PC-3 (cell line): ENCODE measurements around the gene AARS2. TPM values are rescaled to one million over a fixed set of nuclear protein-coding genes. Genes with fewer than 3 reads are reported as not detected.

Experiments
- ATAC-seq: fragments of 200-7000 bp; cut with Tn5 transposase; 2 replicates; pipeline ENCODE4 v1.9.1; 2020; ENCODE audit warnings: mild to moderate bottlenecking, moderate library complexity
- BruUV-seq: library from RNA; stranded (reverse); fragments of 400-500 nt; replicated peaks from 2 replicates; lab custom pipeline; 2021; lab: Mats Ljungman, UMichigan
- CTCF ChIA-PET: fragments of 300-600 bp; sonication (Branson Sonifier 250); formaldehyde crosslinking; loops from one replicate; lab custom pipeline; 2022; ENCODE audit warnings: antibody characterized with exemption; lab: Charles Lee
- POLR2A ChIA-PET: fragments of 300-600 bp; sonication (Branson Sonifier 250); formaldehyde crosslinking; loops from one replicate; lab custom pipeline; 2022; ENCODE audit warnings: antibody characterized with exemption; ENCODE audit not compliant: unreplicated experiment; lab: Charles Lee
- DNase-seq: peaks from one replicate; pipeline ENCODE4 v3.0.0-alpha.2; 2015
- H2AFZ ChIP-seq: fragments of 300-600 bp; sonication (generic); 2 replicates; pipeline ENCODE4 v1.6.0; 2016; ENCODE audit warnings: antibody characterized with exemption, low read length
- H3F3A ChIP-seq: fragments of 300-600 bp; sonication (generic); one replicate; pipeline ENCODE4 v1.6.0; 2017; ENCODE audit warnings: antibody characterized with exemption, low read length, control low read depth, mild to moderate bottlenecking; ENCODE audit not compliant: unreplicated experiment
- H3K27ac ChIP-seq: fragments of 300-600 bp; sonication (generic); 2 replicates; pipeline ENCODE4 v1.5.1; 2016; ENCODE audit warnings: mild to moderate bottlenecking, low read length
- H3K27me3 ChIP-seq: fragments of 300-600 bp; sonication (generic); 2 replicates; pipeline ENCODE4 v1.6.1; 2016; ENCODE audit warnings: low read length, mixed read lengths
- H3K36me3 ChIP-seq: fragments of 300-600 bp; sonication (generic); 2 replicates; pipeline ENCODE4 v1.6.1; 2016; ENCODE audit warnings: low read depth, mixed run types, low read length, mixed read lengths
- H3K4me1 ChIP-seq: fragments of 300-600 bp; sonication (generic); 2 replicates; pipeline ENCODE4 v1.5.1; 2016; ENCODE audit warnings: low read length; ENCODE audit not compliant: insufficient read depth
- H3K4me2 ChIP-seq: fragments of 300-600 bp; sonication (generic); 2 replicates; pipeline ENCODE4 v1.6.0; 2016; ENCODE audit warnings: low read length
- H3K4me3 ChIP-seq: fragments of 300-600 bp; sonication (generic); 2 replicates; pipeline ENCODE4 v1.5.1; 2016; ENCODE audit warnings: mild to moderate bottlenecking, low read length, mixed read lengths
- H3K79me2 ChIP-seq: fragments of 300-600 bp; sonication (generic); 2 replicates; pipeline ENCODE4 v1.6.1; 2017; ENCODE audit warnings: low read length, mixed read lengths
- H3K9ac ChIP-seq: fragments of 300-600 bp; sonication (generic); 2 replicates; pipeline ENCODE4 v1.6.0; 2016; ENCODE audit warnings: mild to moderate bottlenecking, low read length
- H3K9me2 ChIP-seq: fragments of 300-600 bp; sonication (generic); replicated peaks from 2 replicates; pipeline ENCODE4 v1.6.1; 2016; ENCODE audit warnings: mixed run types, low read length, mixed read lengths
- H3K9me3 ChIP-seq: fragments of 300-600 bp; sonication (generic); 2 replicates; pipeline ENCODE4 v1.6.1; 2016; ENCODE audit warnings: low read length, mixed read lengths
- H4K20me1 ChIP-seq: fragments of 300-600 bp; sonication (generic); 2 replicates; pipeline ENCODE4 v1.6.1; 2016; ENCODE audit warnings: low read length, mixed read lengths
- EZH2 ChIP-seq: fragments of 300-600 bp; sonication (generic); IDR thresholded peaks from one replicate; pipeline ENCODE4 v1.6.1; 2017; ENCODE audit warnings: antibody characterized with exemption, mild to moderate bottlenecking, low read length; ENCODE audit not compliant: unreplicated experiment
- EZH2phosphoT487 ChIP-seq: fragments of 300-600 bp; sonication (generic); IDR thresholded peaks from 2 replicates; pipeline ENCODE4 v1.6.1; 2018; ENCODE audit warnings: mild to moderate bottlenecking, antibody characterized with exemption, low read length, borderline replicate concordance
- intact Hi-C: fragments of 100-400 bp; cut with micrococcal nuclease; formaldehyde crosslinking; loops from 2 replicates; pipeline ENCODE4 v1.9.0; 2023
- total RNA-seq: library from RNA; depleted of rRNA; stranded (reverse); fragments of >200 nt; gene quantifications from 2 replicates; pipeline ENCODE4 v1.2.3, GENCODE V29; 2014
- TF ChIP-seq, protein P1 (sequence below): fragments of 300-600 bp; sonication (generic); conservative IDR thresholded peaks from 2 replicates; pipeline ENCODE4 v1.5.1; 2017; ENCODE audit warnings: antibody characterized with exemption, low read depth, mild to moderate bottlenecking, low read length

AARS2 gene
- total RNA-seq, 1 experiment from 2014 or later: 26.2 TPM

DNA sequence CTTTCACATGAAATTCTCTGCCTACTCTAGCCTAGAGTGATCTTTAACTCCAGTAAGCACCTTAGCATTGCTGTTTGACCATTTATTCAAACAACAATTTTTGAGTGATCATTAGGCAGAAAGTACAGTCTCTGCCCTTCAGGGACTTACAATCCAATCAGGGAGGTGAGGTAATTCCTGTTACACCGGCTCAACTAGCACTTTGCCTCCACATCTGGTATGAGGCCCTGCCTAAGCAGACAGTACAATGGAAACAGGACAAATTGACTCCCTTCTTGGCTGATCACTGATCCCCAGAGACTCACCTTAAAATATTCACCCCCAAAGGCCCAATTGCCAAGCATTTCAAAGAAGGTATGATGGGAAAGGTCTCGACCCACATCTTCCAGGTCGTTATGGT, 1.4 kb downstream of the AARS2 start:
- Histone ChIP-seq H4K20me1 (no peaks in the 10 kb centered on the region), H3K27me3 (no peaks in the 10 kb centered on the region; the same call in 1 of the 2 replicates), H3K36me3 (peaks cover 22% of the 10 kb centered on the region), H3K27ac (no peak overlapping the region), H3K4me2 (peak overlapping the region; percentile 86), H3K9me2 (no peaks in the 10 kb centered on the region), H2AFZ (no peak overlapping the region), H3F3A (no peaks in the 10 kb centered on the region), H3K79me2 (peaks cover 16% of the 10 kb centered on the region), H3K4me1 (peaks cover 6% of the 10 kb centered on the region), H3K9ac (no peak overlapping the region), H3K9me3 (no peaks in the 10 kb centered on the region), H3K4me3 (peak overlapping the region; percentile 88)
- DNase-seq (no peak), ATAC-seq (no peak)
- BruUV-seq: no TSS peak
- ChIA-PET CTCF (no interaction called here), POLR2A (no interaction called here)
- TF ChIP-seq EZH2: no peak
- TF ChIP-seq, protein P1, sequence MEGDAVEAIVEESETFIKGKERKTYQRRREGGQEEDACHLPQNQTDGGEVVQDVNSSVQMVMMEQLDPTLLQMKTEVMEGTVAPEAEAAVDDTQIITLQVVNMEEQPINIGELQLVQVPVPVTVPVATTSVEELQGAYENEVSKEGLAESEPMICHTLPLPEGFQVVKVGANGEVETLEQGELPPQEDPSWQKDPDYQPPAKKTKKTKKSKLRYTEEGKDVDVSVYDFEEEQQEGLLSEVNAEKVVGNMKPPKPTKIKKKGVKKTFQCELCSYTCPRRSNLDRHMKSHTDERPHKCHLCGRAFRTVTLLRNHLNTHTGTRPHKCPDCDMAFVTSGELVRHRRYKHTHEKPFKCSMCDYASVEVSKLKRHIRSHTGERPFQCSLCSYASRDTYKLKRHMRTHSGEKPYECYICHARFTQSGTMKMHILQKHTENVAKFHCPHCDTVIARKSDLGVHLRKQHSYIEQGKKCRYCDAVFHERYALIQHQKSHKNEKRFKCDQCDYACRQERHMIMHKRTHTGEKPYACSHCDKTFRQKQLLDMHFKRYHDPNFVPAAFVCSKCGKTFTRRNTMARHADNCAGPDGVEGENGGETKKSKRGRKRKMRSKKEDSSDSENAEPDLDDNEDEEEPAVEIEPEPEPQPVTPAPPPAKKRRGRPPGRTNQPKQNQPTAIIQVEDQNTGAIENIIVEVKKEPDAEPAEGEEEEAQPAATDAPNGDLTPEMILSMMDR: no peak
- no peak for TF ChIP-seq EZH2phosphoT487
- intact Hi-C loops: no loop called here

DNA sequence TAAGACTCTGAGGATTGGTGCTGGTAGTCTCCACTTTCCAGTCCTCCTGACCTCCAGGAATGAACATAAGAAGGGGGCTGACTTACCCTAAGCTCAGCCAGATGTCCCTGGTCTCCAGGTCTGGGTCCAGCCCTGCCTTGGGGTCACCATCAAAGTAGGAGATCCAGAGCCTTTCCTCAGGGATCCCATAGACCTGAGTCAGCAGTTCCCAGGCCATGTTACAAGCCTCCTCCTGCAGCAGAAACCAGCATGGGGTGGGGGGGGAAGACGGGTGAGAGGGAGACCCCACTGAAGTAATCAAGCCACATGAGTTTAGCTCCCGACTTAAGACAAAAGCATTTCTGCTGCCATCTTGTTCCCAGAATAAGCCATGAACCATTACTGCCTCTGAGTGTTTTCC, 1.8 kb downstream of the AARS2 start:
- no TSS peak for BruUV-seq
- Histone ChIP-seq H3K4me3 (no peak overlapping the region), H4K20me1 (no peaks in the 10 kb centered on the region), H3K79me2 (peaks cover 16% of the 10 kb centered on the region), H3K9ac (no peak overlapping the region), H3K27ac (no peak overlapping the region), H3K9me3 (no peaks in the 10 kb centered on the region), H3K27me3 (no peaks in the 10 kb centered on the region; the same call in 1 of the 2 replicates), H3F3A (no peaks in the 10 kb centered on the region), H3K4me1 (peaks cover 6% of the 10 kb centered on the region), H2AFZ (no peak overlapping the region), H3K4me2 (no peak overlapping the region), H3K9me2 (no peaks in the 10 kb centered on the region), H3K36me3 (peaks cover 22% of the 10 kb centered on the region)
- CTCF ChIA-PET: no interaction called here
- ATAC-seq (no peak), DNase-seq (no peak)
- intact Hi-C loops: no loop called here
- TF ChIP-seq EZH2: no peak
- no peak for TF ChIP-seq EZH2phosphoT487
- TF ChIP-seq, protein P1: no peak
- POLR2A ChIA-PET: no interaction called here

DNA sequence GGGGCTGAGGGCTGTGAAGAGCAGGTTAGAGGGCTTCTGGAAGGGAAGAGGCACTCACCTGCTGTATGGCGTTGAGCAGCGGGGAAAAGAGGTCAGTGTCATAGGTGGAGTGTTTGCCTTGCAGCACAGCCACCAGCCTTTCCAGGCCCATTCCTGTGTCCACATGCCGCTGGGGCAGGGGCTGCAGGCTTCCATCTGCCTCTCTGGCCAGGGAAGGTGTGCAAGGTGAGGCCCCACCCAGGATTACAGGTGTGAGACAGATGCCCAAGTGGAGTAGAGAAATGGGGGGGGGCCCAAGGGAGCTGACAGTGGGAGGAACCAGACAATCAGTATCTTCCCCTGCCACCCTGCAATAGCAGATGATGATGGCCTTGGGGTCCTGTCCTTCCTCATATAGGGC, 2.9 kb downstream of the AARS2 start:
- H3K9me2 ChIP-seq: no peaks in the 10 kb centered on the region
- no peak for TF ChIP-seq EZH2phosphoT487
- TF ChIP-seq EZH2: no peak
- TF ChIP-seq, protein P1: no peak
- ChIA-PET POLR2A (interaction anchor here (0.6 kb wide), 1 partner anchor 10 kb away, joined by 3 read pairs; no protein-coding TSS in a partner anchor), CTCF (no interaction called here)
- peaks cover 6% of the 10 kb centered on the region for H3K4me1 ChIP-seq
- H3K27ac ChIP-seq: no peak overlapping the region
- H3F3A ChIP-seq: no peaks in the 10 kb centered on the region
- peaks cover 16% of the 10 kb centered on the region for H3K79me2 ChIP-seq
- no peak overlapping the region for H2AFZ ChIP-seq
- DNase-seq (no peak), ATAC-seq (no peak)
- no peaks in the 10 kb centered on the region for H3K9me3 ChIP-seq
- intact Hi-C loops: no loop called here
- peaks cover 28% of the 10 kb centered on the region for H3K36me3 ChIP-seq
- H3K9ac ChIP-seq: no peak overlapping the region
- no peak overlapping the region for H3K4me2 ChIP-seq
- no peaks in the 10 kb centered on the region for H4K20me1 ChIP-seq
- no peaks in the 10 kb centered on the region for H3K27me3 ChIP-seq
- BruUV-seq: no TSS peak
- H3K4me3 ChIP-seq: no peak overlapping the region
